K562 (cell line): ENCODE results near the gene PMIS2. TPM values are rescaled to one million over a fixed set of nuclear protein-coding genes. Genes with fewer than 3 reads are reported as not detected.

ENCODE experiments used
- BRCA1 ChIP-seq, 2 experiments: fragments of 450-650 bp in 1 of 2; sonication (generic) in 1 of 2; formaldehyde crosslinking in 1 of 2; IDR thresholded peaks; 2 replicates each; pipeline versions ENCODE4 v1.5.0 to v1.6.1; 2017 to 2020; ENCODE audit warnings: mild to moderate bottlenecking in 1 of 2, missing genetic modification reagents in 1 of 2
- CBFA2T2 ChIP-seq: fragments of 450-650 bp; conservative IDR thresholded peaks from 2 replicates; pipeline ENCODE4 v1.6.1; 2017; ENCODE audit warnings: mild to moderate bottlenecking
- CBFB ChIP-seq: sonication (generic); formaldehyde crosslinking; IDR thresholded peaks from 2 replicates; pipeline ENCODE4 v1.4.0; 2020; ENCODE audit warnings: mild to moderate bottlenecking, missing genetic modification reagents
- CCAR2 ChIP-seq: fragments of 200-400 bp; formaldehyde crosslinking; IDR thresholded peaks from 2 replicates; pipeline ENCODE4 v1.6.1; 2017; ENCODE audit warnings: mild to moderate bottlenecking, low read depth, low read length
- CREM ChIP-seq: IDR thresholded peaks from 2 replicates; pipeline ENCODE4 v1.6.1; 2014; ENCODE audit warnings: antibody characterized with exemption, low read depth
- FOXJ2 ChIP-seq: fragments of 200-800 bp; sonication (Bioruptor generic); IDR thresholded peaks from 2 replicates; pipeline ENCODE4 v1.6.1; 2016; ENCODE audit warnings: missing genetic modification characterization, missing compliant biosample characterization
- MAFK ChIP-seq: IDR thresholded peaks from 2 replicates; pipeline ENCODE4 v1.6.1; 2011; ENCODE audit warnings: low read length, improper control_type of control experiment
- MXD1 ChIP-seq: fragments of 250-450 bp; sonication (Bioruptor Pico); IDR thresholded peaks from 2 replicates; pipeline ENCODE4 v1.8.0; 2021; ENCODE audit warnings: borderline replicate concordance, mild to moderate bottlenecking, moderate library complexity; ENCODE audit not compliant: poor library complexity, severe bottlenecking
- NFATC3 ChIP-seq: fragments of 450-650 bp; IDR thresholded peaks from 2 replicates; pipeline ENCODE4 v1.6.1; 2017; ENCODE audit warnings: mild to moderate bottlenecking
- OTX1 ChIP-seq: fragments of 450-650 bp; formaldehyde crosslinking; IDR thresholded peaks from 2 replicates; pipeline ENCODE4 v1.4.0; 2022; ENCODE audit warnings: mild to moderate bottlenecking
- PCBP2 ChIP-seq: fragments of 200-400 bp; formaldehyde crosslinking; IDR thresholded peaks from 2 replicates; pipeline ENCODE4 v1.6.1; 2018; ENCODE audit warnings: low read length, low read depth, mild to moderate bottlenecking, moderate library complexity; ENCODE audit not compliant: poor library complexity, severe bottlenecking
- SAFB2 ChIP-seq: fragments of 200-400 bp; formaldehyde crosslinking; IDR thresholded peaks from 2 replicates; pipeline ENCODE4 v1.6.1; 2018; ENCODE audit warnings: borderline replicate concordance, low read length, low read depth, moderate library complexity; ENCODE audit not compliant: severe bottlenecking
- SLC30A9 ChIP-seq: fragments of 250-450 bp; sonication (Bioruptor Pico); IDR thresholded peaks from 2 replicates; pipeline ENCODE4 v1.8.0; 2022; ENCODE audit warnings: mild to moderate bottlenecking, moderate library complexity
- TBP ChIP-seq: optimal IDR thresholded peaks from 2 replicates; pipeline ENCODE3; 2011; ENCODE audit warnings: low read depth, low read length, improper control_type of control experiment
- XRCC3 ChIP-seq: fragments of 450-650 bp; IDR thresholded peaks from 2 replicates; pipeline ENCODE4 v1.6.1; 2017; ENCODE audit warnings: mild to moderate bottlenecking, moderate library complexity
- ZFP91 ChIP-seq: sonication (generic); formaldehyde crosslinking; IDR thresholded peaks from 2 replicates; pipeline ENCODE4 v1.8.0; 2022; ENCODE audit warnings: mild to moderate bottlenecking, missing genetic modification reagents
- ZNF174 ChIP-seq: fragments of 250-450 bp; sonication (Bioruptor Pico); IDR thresholded peaks from 2 replicates; pipeline ENCODE4 v1.4.0; 2020; ENCODE audit warnings: mild to moderate bottlenecking
- ZNF280A ChIP-seq: fragments of 450-650 bp; IDR thresholded peaks from 2 replicates; pipeline ENCODE4 v1.6.1; 2018; ENCODE audit warnings: mild to moderate bottlenecking, low read depth; ENCODE audit not compliant: partially characterized antibody
- ZNF449 ChIP-seq: fragments of 250-450 bp; sonication (Bioruptor Pico); IDR thresholded peaks from 2 replicates; pipeline ENCODE4 v1.8.0; 2022; ENCODE audit warnings: moderate library complexity, mild to moderate bottlenecking, inconsistent platforms
- ZNF551 ChIP-seq: fragments of 250-450 bp; sonication (Bioruptor Pico); IDR thresholded peaks from 2 replicates; pipeline ENCODE4 v1.5.0; 2021; ENCODE audit warnings: mild to moderate bottlenecking, moderate library complexity
- ZNF740 ChIP-seq, 3 experiments: fragments of 200-800 bp in 1 of 3; sonication (Bioruptor generic) in 1 of 3; sonication (generic) in 1 of 3; formaldehyde crosslinking in 1 of 3; IDR thresholded peaks; 2 replicates each; pipeline versions ENCODE4 v1.6.1 to v1.8.0; 2016 to 2022; ENCODE audit warnings: mild to moderate bottlenecking in 2 of 3, missing compliant biosample characterization in 2 of 3, missing genetic modification characterization in 2 of 3, missing genetic modification reagents in 1 of 3
- ZNF77 ChIP-seq: fragments of 250-450 bp; sonication (Bioruptor Pico); IDR thresholded peaks from 2 replicates; pipeline ENCODE4 v1.5.0; 2020
- polyA plus RNA-seq, 8 experiments: library from polyadenylated mRNA; depleted of rRNA in 4 of 8; stranded (reverse) in 5 of 8; unstranded in 3 of 8; fragments of >200 nt; fragmentation: Nextera tagmentation in 2 of 8; fragmentation: Illumina TruSeq in 1 of 8; extraction: Ambion mirVana in 2 of 8; extraction: Trizol in 1 of 8; gene quantifications; 2 replicates each; pipeline versions ENCODE4 v1.2.1 to v1.2.3, GENCODE V29; 2011 to 2014; ENCODE audit warnings: inconsistent platforms in 1 of 8, missing spikeins in 1 of 8
- total RNA-seq, 7 experiments: library from RNA; depleted of rRNA in 6 of 7; stranded (reverse); fragments of >200 nt in 6 of 7; fragmentation: Illumina TruSeq in 2 of 7; extraction: Trizol in 2 of 7; gene quantifications; 2 replicates each; pipeline versions ENCODE4 v1.2.1 to v1.2.3, GENCODE V29; 2011 to 2021; ENCODE audit warnings: low replicate concordance in 1 of 7

Gene PMIS2
- total and polyA plus RNA-seq, 9 of the 15 experiments (the other 6 are each of a cell fraction or from before 2014, with no cell fraction given), result not detected

GRCh38 chr19:35545001-35545854 is 40.7 kb upstream of the PMIS2 start, which contains the start of gene TMEM147 (continued):
- TF ChIP-seq CBFB (CRISPR knock-in tag) (no peak), TBP (peak; percentile 74), XRCC3 (no peak), ZNF77 (CRISPR knock-in tag) (no peak), FOXJ2 (tag) (no peak), CCAR2 (no peak), CBFA2T2 (0 out of 2 replicates have a peak, but pooled peaks have one; percentile 19), ZNF280A (no peak), SLC30A9 (CRISPR knock-in tag) (no peak), SAFB2 (no peak), MAFK (no peak), ZFP91 (CRISPR knock-in tag) (no peak), ZNF551 (CRISPR knock-in tag) (no peak), PCBP2 (no peak), ZNF449 (CRISPR knock-in tag) (no peak), MXD1 (peak; percentile 52), CREM (peak; percentile 99), BRCA1 (IDR thresholded peaks at IDR 0.05) (no peak), BRCA1 (CRISPR knock-in tag; IDR thresholded peaks at IDR 0.05) (no peak), ZNF740 (CRISPR knock-in tag; IDR thresholded peaks at IDR 0.05) (peak; percentile 27; the same call in 1 of the 2 replicates), ZNF740 (tag; IDR thresholded peaks at IDR 0.05) (no peak), NFATC3 (no peak), OTX1 (no peak), ZNF174 (CRISPR knock-in tag) (no peak)
